ENCODE data around the gene PRR19.

DNA sequence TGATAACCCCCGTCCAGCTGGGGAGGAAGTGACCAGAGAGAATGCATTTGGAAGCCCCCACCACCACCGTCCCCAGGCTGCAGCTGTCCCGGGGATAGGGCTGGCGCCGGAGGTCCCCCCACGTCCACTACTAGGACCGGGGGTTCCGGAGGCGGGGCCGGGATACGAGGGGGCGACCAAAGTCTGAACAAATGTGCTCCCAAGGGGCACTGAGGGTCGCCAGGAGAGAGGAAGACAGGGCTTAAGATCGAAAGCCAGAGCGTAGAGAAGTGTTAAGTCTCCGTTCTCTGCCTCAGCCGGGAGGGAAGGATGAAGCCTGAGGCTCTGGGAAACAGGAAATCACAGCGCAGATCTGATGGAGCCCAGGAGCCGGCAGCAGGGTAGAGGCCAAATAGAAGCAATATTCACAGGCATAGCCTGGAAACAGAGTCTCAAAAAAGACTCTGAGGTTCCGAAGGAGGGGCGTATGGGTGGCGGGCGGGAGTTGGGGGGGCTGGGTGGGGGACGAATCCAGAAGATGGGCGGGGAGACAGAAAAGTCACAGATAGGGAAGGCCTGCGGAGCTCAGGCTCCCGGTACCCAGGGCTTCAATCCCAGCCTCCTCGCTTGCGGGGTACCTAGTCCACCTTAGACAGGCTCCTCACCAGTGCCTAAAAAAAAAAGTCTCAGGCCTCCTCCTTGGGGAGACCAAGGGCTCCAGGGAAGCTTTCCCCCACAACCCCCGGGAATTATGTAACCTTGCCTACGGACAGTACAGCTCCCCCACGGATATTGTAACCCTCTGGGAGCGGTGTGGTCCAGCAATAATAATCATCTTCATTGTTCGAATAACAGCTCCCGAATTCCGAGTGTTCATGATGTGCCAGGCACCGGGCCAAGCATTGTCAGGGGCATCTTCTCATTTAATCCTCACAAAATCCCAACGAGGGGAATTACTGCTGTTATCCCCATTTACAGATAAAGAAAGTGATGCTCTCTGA is 45.9 kb upstream of the PRR19 start:
- no peak for TF ChIP-seq CTCF (conservative IDR thresholded peaks at IDR 0.05; ENCODE audit: low read length)
- TF ChIP-seq EZH2phosphoT487 (IDR thresholded peaks at IDR 0.05; ENCODE audit: borderline replicate concordance): no peak
